ENCODE results near the gene DCAF5.

GRCh38 chr14:69079747-69080146 is 73.2 kb downstream of the DCAF5 start:
- TF ChIP-seq ZNF274 (IDR thresholded peaks at IDR 0.05; ENCODE audit: low read depth, low read length) (no peak), SUZ12 (IDR thresholded peaks at IDR 0.05; ENCODE audit: extremely low read depth, insufficient read depth, insufficient read length) (no peak)

Measured in NT2/D1 (cell line).